K562 (cell line): ENCODE measurements around the gene SART1. TPM values are rescaled to one million over a fixed set of nuclear protein-coding genes. Genes with fewer than 3 reads are reported as not detected.

Experiments used
- ATF7 ChIP-seq: fragments of 450-650 bp; IDR thresholded peaks from 2 replicates; pipeline ENCODE4 v1.7.1; 2014; ENCODE audit warnings: mild to moderate bottlenecking, moderate library complexity
- SMARCA4 ChIP-seq: fragments of 450-650 bp; IDR thresholded peaks from 2 replicates; pipeline ENCODE4 v1.6.1; 2016
- ZNF444 ChIP-seq: fragments of 250-450 bp; sonication (Bioruptor Pico); IDR thresholded peaks from 2 replicates; pipeline ENCODE4 v1.4.0; 2020; ENCODE audit warnings: mild to moderate bottlenecking, moderate library complexity
- polyA plus RNA-seq, 8 experiments: library from polyadenylated mRNA; depleted of rRNA in 4 of 8; stranded (reverse) in 5 of 8; unstranded in 3 of 8; fragments of >200 nt; fragmentation: Nextera tagmentation in 2 of 8; fragmentation: Illumina TruSeq in 1 of 8; extraction: Ambion mirVana in 2 of 8; extraction: Trizol in 1 of 8; gene quantifications; 2 replicates each; pipeline versions ENCODE4 v1.2.1 to v1.2.3, GENCODE V29; 2011 to 2014; ENCODE audit warnings: inconsistent platforms in 1 of 8, missing spikeins in 1 of 8
- total RNA-seq, 7 experiments: library from RNA; depleted of rRNA in 6 of 7; stranded (reverse); fragments of >200 nt in 6 of 7; fragmentation: Illumina TruSeq in 2 of 7; extraction: Trizol in 2 of 7; gene quantifications; 2 replicates each; pipeline versions ENCODE4 v1.2.1 to v1.2.3, GENCODE V29; 2011 to 2021; ENCODE audit warnings: low replicate concordance in 1 of 7
- TF ChIP-seq, protein P1 (sequence below), 2 experiments: fragments of 450-650 bp; formaldehyde crosslinking in 1 of 2; IDR thresholded peaks; 2 replicates each; pipeline versions ENCODE4 v1.4.0 to v1.6.1; 2014 to 2020; ENCODE audit warnings: mild to moderate bottlenecking in 2 of 2, borderline replicate concordance in 1 of 2, low read depth in 1 of 2
- TF ChIP-seq, protein P2 (sequence below), 3 experiments: fragments of 200-800 bp in 1 of 3; sonication (Bioruptor generic) in 1 of 3; sonication (generic) in 1 of 3; formaldehyde crosslinking in 1 of 3; IDR thresholded peaks; 2 replicates each; pipeline versions ENCODE4 v1.6.1 to v1.8.0; 2016 to 2022; ENCODE audit warnings: mild to moderate bottlenecking in 2 of 3, missing compliant biosample characterization in 2 of 3, missing genetic modification characterization in 2 of 3, missing genetic modification reagents in 1 of 3

Gene SART1
- total and polyA plus RNA-seq, 9 of the 15 experiments (the other 6 are each of a cell fraction or from before 2014, with no cell fraction given) = 4.8 to 84.1 (median 31.7) TPM

- TF ChIP-seq, protein P1, sequence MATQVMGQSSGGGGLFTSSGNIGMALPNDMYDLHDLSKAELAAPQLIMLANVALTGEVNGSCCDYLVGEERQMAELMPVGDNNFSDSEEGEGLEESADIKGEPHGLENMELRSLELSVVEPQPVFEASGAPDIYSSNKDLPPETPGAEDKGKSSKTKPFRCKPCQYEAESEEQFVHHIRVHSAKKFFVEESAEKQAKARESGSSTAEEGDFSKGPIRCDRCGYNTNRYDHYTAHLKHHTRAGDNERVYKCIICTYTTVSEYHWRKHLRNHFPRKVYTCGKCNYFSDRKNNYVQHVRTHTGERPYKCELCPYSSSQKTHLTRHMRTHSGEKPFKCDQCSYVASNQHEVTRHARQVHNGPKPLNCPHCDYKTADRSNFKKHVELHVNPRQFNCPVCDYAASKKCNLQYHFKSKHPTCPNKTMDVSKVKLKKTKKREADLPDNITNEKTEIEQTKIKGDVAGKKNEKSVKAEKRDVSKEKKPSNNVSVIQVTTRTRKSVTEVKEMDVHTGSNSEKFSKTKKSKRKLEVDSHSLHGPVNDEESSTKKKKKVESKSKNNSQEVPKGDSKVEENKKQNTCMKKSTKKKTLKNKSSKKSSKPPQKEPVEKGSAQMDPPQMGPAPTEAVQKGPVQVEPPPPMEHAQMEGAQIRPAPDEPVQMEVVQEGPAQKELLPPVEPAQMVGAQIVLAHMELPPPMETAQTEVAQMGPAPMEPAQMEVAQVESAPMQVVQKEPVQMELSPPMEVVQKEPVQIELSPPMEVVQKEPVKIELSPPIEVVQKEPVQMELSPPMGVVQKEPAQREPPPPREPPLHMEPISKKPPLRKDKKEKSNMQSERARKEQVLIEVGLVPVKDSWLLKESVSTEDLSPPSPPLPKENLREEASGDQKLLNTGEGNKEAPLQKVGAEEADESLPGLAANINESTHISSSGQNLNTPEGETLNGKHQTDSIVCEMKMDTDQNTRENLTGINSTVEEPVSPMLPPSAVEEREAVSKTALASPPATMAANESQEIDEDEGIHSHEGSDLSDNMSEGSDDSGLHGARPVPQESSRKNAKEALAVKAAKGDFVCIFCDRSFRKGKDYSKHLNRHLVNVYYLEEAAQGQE (IDR thresholded peaks at IDR 0.05; ENCODE audit: borderline replicate concordance) = peak; percentile 36; the same call in 1 of the 2 replicates
- TF ChIP-seq, protein P1 (CRISPR knock-in tag; IDR thresholded peaks at IDR 0.05; ENCODE audit: low read depth) = no peak
- peak; percentile 36; the same call in 1 of the 2 replicates for TF ChIP-seq ATF7
- no peak for TF ChIP-seq SMARCA4
- no peak for TF ChIP-seq ZNF444 (CRISPR knock-in tag)
- TF ChIP-seq, protein P2, sequence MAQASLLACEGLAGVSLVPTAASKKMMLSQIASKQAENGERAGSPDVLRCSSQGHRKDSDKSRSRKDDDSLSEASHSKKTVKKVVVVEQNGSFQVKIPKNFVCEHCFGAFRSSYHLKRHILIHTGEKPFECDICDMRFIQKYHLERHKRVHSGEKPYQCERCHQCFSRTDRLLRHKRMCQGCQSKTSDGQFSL (CRISPR knock-in tag; IDR thresholded peaks at IDR 0.05) = no peak
- TF ChIP-seq, protein P2 (tag; IDR thresholded peaks at IDR 0.05) = 0 out of 4 replicates have a peak, but pooled peaks of 1 of the 2 experiments have one; percentile 35
These were observed 29.0 kb upstream of the SART1 start (continued) for GRCh38 chr11:65932558-65932919.
